Spleen (tissue), 7 donors: ENCODE measurements around the gene GPR78.

Experiments used
- POLR2A ChIP-seq, 3 donors: fragments of 450-650 bp; IDR thresholded peaks; one replicate each; pipeline ENCODE4 v1.5.1; 2017; ENCODE audit warnings: antibody characterized with exemption in 3 of 3, mild to moderate bottlenecking in 1 of 3
- POLR2AphosphoS5 ChIP-seq, 3 donors: sonication (generic); formaldehyde crosslinking; IDR thresholded peaks; one replicate each; pipeline ENCODE4 v1.5.1; 2017; ENCODE audit warnings: antibody characterized with exemption in 3 of 3
- TF ChIP-seq, protein P1 (sequence below), 11 experiments: fragments of 200-600 bp in 7 of 11; fragments of 450-650 bp in 4 of 11; sonication (generic) in 4 of 11; IDR thresholded peaks in 8 of 11; conservative IDR thresholded peaks in 3 of 11; 1 replicate in 7 of 11; 2 replicates in 4 of 11; pipeline versions ENCODE4 v1.4.0 to v1.8.0; 2016 to 2021; ENCODE audit warnings: antibody characterized with exemption in 11 of 11, inconsistent platforms in 4 of 11, mild to moderate bottlenecking in 1 of 11
- donor health status: DM: no; HTN: no; CAD: no; lungs with moderate emphysema.
- donor health status: DM: no; HTN: no; CAD: no.
- donor health status: DM: no; HTN: no; CAD: no.

DNA sequence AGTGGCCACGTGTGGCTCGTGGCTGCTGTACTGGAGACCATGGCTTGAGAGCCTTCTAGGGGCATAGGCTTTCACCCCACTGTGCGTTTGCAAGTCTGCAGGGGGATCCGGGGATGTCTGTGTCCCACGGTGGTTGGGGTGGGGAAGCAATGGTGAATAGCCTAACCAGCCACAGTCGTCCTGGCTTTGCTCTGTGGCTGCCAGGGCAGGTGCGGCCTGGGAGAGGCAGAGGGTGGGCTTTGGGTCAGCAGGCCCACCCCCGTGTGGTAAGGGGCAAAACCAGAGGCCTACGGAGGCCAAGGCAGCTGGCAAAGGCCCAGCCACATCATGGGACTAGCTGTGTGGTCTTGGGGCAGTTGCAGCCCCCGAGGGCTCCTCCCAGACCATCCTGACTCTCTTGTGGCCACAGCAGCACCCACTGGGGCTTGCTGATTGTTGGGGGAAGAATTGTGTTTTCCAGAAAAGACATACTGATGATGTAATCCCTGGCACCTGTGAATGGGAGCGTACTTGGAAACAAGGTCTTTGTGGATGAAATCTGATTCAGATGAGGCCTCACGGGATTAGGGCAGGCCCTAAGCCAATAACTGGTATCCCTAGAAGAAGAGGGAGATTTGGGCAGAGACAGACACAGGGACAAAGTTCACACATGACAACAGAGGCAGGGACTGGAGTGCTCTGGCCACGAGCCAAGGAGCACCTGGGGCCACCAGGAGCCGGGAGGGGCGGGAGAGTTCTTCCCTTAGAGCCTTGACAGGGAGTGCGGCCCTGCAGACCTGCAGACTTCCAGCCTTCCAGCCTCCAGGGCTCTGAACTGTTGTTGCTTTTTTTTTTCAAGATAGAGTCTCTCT, 15.3 kb downstream of the GPR78 start:
- TF ChIP-seq, protein P1, sequence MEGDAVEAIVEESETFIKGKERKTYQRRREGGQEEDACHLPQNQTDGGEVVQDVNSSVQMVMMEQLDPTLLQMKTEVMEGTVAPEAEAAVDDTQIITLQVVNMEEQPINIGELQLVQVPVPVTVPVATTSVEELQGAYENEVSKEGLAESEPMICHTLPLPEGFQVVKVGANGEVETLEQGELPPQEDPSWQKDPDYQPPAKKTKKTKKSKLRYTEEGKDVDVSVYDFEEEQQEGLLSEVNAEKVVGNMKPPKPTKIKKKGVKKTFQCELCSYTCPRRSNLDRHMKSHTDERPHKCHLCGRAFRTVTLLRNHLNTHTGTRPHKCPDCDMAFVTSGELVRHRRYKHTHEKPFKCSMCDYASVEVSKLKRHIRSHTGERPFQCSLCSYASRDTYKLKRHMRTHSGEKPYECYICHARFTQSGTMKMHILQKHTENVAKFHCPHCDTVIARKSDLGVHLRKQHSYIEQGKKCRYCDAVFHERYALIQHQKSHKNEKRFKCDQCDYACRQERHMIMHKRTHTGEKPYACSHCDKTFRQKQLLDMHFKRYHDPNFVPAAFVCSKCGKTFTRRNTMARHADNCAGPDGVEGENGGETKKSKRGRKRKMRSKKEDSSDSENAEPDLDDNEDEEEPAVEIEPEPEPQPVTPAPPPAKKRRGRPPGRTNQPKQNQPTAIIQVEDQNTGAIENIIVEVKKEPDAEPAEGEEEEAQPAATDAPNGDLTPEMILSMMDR (IDR thresholded peaks at IDR 0.05 in 8 of 11, conservative IDR thresholded peaks at IDR 0.05 in 3 of 11), result no peak
- no peak for TF ChIP-seq POLR2AphosphoS5 (IDR thresholded peaks at IDR 0.05)
- TF ChIP-seq POLR2A (IDR thresholded peaks at IDR 0.05), result no peak
